Endothelial cell (in vitro differentiated cells): ENCODE results near the gene TIMM10B. TPM values are rescaled to one million over a fixed set of nuclear protein-coding genes. Genes with fewer than 3 reads are reported as not detected.
A peak's percentile ranks its signal among the peaks of the same experiment; 100 is the strongest.

ENCODE experiments used
- DNase-seq: peaks from one replicate; pipeline ENCODE4 v3.0.0; 2021; ENCODE audit warnings: low spot score
- H3K27ac Mint-ChIP-seq: one replicate; pipeline ENCODE4 v1.8.0; 2021; ENCODE audit warnings: mixed read lengths, inconsistent platforms; ENCODE audit not compliant: unreplicated experiment
- H3K27me3 Mint-ChIP-seq: one replicate; pipeline ENCODE4 v1.8.0; 2021; ENCODE audit warnings: mild to moderate bottlenecking, moderate library complexity, mixed read lengths, inconsistent platforms; ENCODE audit not compliant: unreplicated experiment
- H3K36me3 Mint-ChIP-seq: one replicate; pipeline ENCODE4 v1.8.0; 2021; ENCODE audit warnings: mild to moderate bottlenecking, low read depth, mixed read lengths, inconsistent platforms; ENCODE audit not compliant: unreplicated experiment
- H3K4me1 Mint-ChIP-seq: one replicate; pipeline ENCODE4 v1.8.0; 2021; ENCODE audit warnings: mild to moderate bottlenecking, mixed read lengths, inconsistent platforms; ENCODE audit not compliant: unreplicated experiment
- H3K4me3 Mint-ChIP-seq: one replicate; pipeline ENCODE4 v1.8.0; 2021; ENCODE audit warnings: mild to moderate bottlenecking, mixed read lengths, inconsistent platforms; ENCODE audit not compliant: unreplicated experiment
- H3K9me3 Mint-ChIP-seq: one replicate; pipeline ENCODE4 v1.8.0; 2021; ENCODE audit warnings: mixed read lengths, inconsistent platforms; ENCODE audit not compliant: unreplicated experiment
- CTCF ChIP-seq: fragments of 200-600 bp; sonication (generic); IDR thresholded peaks from one replicate; pipeline ENCODE4 v1.5.0; 2021; ENCODE audit warnings: antibody characterized with exemption; ENCODE audit not compliant: unreplicated experiment
- total RNA-seq: library from RNA; stranded (reverse); fragmentation: NEBNext Ultra II Directional; extraction: Animal tissue kit (Norgen Biotek cat#: 25700); gene quantifications from one replicate; pipeline ENCODE4 v1.2.1, GENCODE V29; 2021; ENCODE audit not compliant: unreplicated experiment

Gene TIMM10B
- total RNA-seq, 1 donor from 2014 or later: 42.2 TPM

GRCh38 chr11:6530848-6531247, 49.5 kb downstream of the TIMM10B start:
- no peak overlapping the region for H3K4me3 Mint-ChIP-seq
- no peaks in the 10 kb centered on the region for H3K27me3 Mint-ChIP-seq
- peaks cover 8% of the 10 kb centered on the region for H3K36me3 Mint-ChIP-seq
- no peak for DNase-seq
- TF ChIP-seq CTCF: no peak
- H3K4me1 Mint-ChIP-seq: peaks cover 8% of the 10 kb centered on the region
- no peaks in the 10 kb centered on the region for H3K9me3 Mint-ChIP-seq
- H3K27ac Mint-ChIP-seq: peak overlapping the region; percentile 64

- H3K36me3 Mint-ChIP-seq: peaks cover 8% of the 10 kb centered on the region
- DNase-seq: peak; percentile 50
- TF ChIP-seq CTCF: peak; percentile 75
- no peaks in the 10 kb centered on the region for H3K27me3 Mint-ChIP-seq
- H3K4me3 Mint-ChIP-seq: no peak overlapping the region
- no peaks in the 10 kb centered on the region for H3K9me3 Mint-ChIP-seq
- no peak overlapping the region for H3K27ac Mint-ChIP-seq
- H3K4me1 Mint-ChIP-seq: peaks cover 8% of the 10 kb centered on the region
These were observed 50.0 kb downstream of the TIMM10B start for GRCh38 chr11:6531267-6531752.

Other genes starting within 250 kb of the TIMM10B start
- 29.3 TPM for gene FHIP1B, start 246.9 kb upstream of the TIMM10B start, total RNA-seq
- not detected for gene CNGA4, start 242.4 kb upstream of the TIMM10B start, total RNA-seq
- 0.64 TPM for gene CCKBR, start 221.7 kb upstream of the TIMM10B start, total RNA-seq
- gene CAVIN3, start 161.0 kb upstream of the TIMM10B start, total RNA-seq: 91.0 TPM
- 24.8 TPM for gene SMPD1, start 91.0 kb upstream of the TIMM10B start, total RNA-seq
- gene APBB1, start 62.4 kb upstream of the TIMM10B start, total RNA-seq: 43.6 TPM
- gene HPX, start 40.5 kb upstream of the TIMM10B start, total RNA-seq: 1.4 TPM
- 26.0 TPM for gene TRIM3, start 7.6 kb upstream of the TIMM10B start, total RNA-seq
- gene ARFIP2, start 170 bp upstream of the TIMM10B start, total RNA-seq: 46.7 TPM
- gene DNHD1, start 15.8 kb downstream of the TIMM10B start, total RNA-seq: 8.5 TPM
- gene RRP8, start 122.1 kb downstream of the TIMM10B start, total RNA-seq: 14.6 TPM
- gene ILK, start 122.3 kb downstream of the TIMM10B start, total RNA-seq: 183 TPM
- gene TAF10, start 130.7 kb downstream of the TIMM10B start, total RNA-seq: 62.2 TPM
- gene TPP1, start 137.9 kb downstream of the TIMM10B start, total RNA-seq: 52.9 TPM
- 156 TPM for gene DCHS1, start 174.3 kb downstream of the TIMM10B start, total RNA-seq
- gene MRPL17, start 201.8 kb downstream of the TIMM10B start, total RNA-seq: 44.8 TPM